ENCODE data around the gene SMU1.

SMU1 gene

GRCh38 chr9:33041432-33042188 is 34.9 kb downstream of the SMU1 start:
- H3K4me3 ChIP-seq (ENCODE audit: low read length): no peak overlapping the region
- TF ChIP-seq, protein P1, sequence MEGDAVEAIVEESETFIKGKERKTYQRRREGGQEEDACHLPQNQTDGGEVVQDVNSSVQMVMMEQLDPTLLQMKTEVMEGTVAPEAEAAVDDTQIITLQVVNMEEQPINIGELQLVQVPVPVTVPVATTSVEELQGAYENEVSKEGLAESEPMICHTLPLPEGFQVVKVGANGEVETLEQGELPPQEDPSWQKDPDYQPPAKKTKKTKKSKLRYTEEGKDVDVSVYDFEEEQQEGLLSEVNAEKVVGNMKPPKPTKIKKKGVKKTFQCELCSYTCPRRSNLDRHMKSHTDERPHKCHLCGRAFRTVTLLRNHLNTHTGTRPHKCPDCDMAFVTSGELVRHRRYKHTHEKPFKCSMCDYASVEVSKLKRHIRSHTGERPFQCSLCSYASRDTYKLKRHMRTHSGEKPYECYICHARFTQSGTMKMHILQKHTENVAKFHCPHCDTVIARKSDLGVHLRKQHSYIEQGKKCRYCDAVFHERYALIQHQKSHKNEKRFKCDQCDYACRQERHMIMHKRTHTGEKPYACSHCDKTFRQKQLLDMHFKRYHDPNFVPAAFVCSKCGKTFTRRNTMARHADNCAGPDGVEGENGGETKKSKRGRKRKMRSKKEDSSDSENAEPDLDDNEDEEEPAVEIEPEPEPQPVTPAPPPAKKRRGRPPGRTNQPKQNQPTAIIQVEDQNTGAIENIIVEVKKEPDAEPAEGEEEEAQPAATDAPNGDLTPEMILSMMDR (IDR thresholded peaks at IDR 0.05; ENCODE audit: insufficient read depth, low read depth, low read length, missing control alignments): no peak
- peak; percentile 40 for DNase-seq (ENCODE audit: low read depth)

DNA sequence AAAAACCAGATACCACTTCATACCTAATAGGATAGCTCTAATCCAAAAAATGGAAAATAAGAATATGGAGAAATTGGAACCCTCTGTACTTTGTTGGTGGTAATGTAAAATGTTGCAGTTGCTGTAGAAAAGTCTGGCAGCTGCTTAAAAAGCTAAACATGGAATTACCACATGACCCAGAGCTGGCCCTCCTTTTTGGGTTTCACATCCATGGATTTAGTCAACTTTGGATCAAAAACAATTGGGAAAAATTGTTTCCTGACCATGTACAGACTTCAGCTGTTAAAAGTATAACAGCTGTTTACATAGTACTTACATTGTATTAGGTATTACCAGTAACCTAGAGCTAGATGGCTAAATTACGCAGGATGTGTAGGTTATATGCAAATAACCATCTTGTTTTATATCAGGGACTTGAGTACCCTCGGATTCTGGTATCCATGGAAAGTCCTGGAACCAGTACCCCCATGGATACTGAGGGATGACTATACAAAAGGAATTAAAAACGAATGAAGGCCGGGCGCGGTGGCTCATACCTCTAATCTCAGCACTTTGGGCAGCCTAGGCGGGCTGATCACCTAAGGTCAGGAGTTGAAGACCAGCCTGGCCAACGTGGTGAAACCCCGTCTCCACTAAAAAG is 35.6 kb downstream of the SMU1 start:
- TF ChIP-seq, protein P1 (IDR thresholded peaks at IDR 0.05; ENCODE audit: insufficient read depth, low read depth, low read length, missing control alignments): no peak
- no peak for DNase-seq (ENCODE audit: low read depth)
- H3K4me3 ChIP-seq (ENCODE audit: low read length): no peak overlapping the region

- TF ChIP-seq, protein P1 (IDR thresholded peaks at IDR 0.05; ENCODE audit: insufficient read depth, low read depth, low read length, missing control alignments): no peak
- H3K4me3 ChIP-seq (ENCODE audit: low read length): no peak overlapping the region
- no peak for DNase-seq (ENCODE audit: low read depth)
Observed at GRCh38 chr9:33032865-33033264, 43.6 kb downstream of the SMU1 start.

GRCh38 chr9:33032292-33032691 is 44.2 kb downstream of the SMU1 start:
- no peak overlapping the region for H3K4me3 ChIP-seq (ENCODE audit: low read length)

GRCh38 chr9:33030285-33030684 is 46.2 kb downstream of the SMU1 start:
- no peak overlapping the region for H3K4me3 ChIP-seq (ENCODE audit: low read length)
- no peak for DNase-seq (ENCODE audit: low read depth)
- TF ChIP-seq, protein P1 (IDR thresholded peaks at IDR 0.05; ENCODE audit: insufficient read depth, low read depth, low read length, missing control alignments): no peak

More at GRCh38 chr9:33032292-33032691, 44.2 kb downstream of the SMU1 start:
- no peak for DNase-seq (ENCODE audit: low read depth)
- TF ChIP-seq, protein P1 (IDR thresholded peaks at IDR 0.05; ENCODE audit: insufficient read depth, low read depth, low read length, missing control alignments): no peak

GRCh38 chr9:33029231-33029786 is 47.2 kb downstream of the SMU1 start:
- H3K4me3 ChIP-seq (ENCODE audit: low read length): no peak overlapping the region
- TF ChIP-seq, protein P1 (IDR thresholded peaks at IDR 0.05; ENCODE audit: insufficient read depth, low read depth, low read length, missing control alignments): no peak
- DNase-seq (ENCODE audit: low read depth): peak; percentile 40
